ENCODE data around the gene UACA.

DNA sequence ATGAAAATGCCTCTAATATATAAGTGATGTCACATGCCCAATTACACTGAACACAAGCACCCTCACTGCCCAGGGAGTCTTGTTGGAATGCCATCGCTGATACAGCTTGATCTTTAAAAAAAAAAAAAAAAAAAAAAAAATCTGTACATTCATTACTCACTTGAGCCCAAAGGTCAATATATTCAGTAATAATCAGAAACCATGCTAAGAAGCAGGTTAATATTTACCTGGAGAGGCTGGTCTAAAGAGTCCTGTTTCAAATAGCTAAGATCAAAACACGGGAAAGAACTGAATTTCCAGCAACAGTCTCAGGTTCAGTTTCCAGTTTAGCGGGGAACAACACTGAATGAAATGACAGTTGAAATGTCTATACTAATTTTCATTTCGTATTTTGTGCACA is 109.9 kb downstream of the UACA start:
- TF ChIP-seq POLR2AphosphoS5 (IDR thresholded peaks at IDR 0.05) = no peak
- TF ChIP-seq, protein P1, sequence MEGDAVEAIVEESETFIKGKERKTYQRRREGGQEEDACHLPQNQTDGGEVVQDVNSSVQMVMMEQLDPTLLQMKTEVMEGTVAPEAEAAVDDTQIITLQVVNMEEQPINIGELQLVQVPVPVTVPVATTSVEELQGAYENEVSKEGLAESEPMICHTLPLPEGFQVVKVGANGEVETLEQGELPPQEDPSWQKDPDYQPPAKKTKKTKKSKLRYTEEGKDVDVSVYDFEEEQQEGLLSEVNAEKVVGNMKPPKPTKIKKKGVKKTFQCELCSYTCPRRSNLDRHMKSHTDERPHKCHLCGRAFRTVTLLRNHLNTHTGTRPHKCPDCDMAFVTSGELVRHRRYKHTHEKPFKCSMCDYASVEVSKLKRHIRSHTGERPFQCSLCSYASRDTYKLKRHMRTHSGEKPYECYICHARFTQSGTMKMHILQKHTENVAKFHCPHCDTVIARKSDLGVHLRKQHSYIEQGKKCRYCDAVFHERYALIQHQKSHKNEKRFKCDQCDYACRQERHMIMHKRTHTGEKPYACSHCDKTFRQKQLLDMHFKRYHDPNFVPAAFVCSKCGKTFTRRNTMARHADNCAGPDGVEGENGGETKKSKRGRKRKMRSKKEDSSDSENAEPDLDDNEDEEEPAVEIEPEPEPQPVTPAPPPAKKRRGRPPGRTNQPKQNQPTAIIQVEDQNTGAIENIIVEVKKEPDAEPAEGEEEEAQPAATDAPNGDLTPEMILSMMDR (IDR thresholded peaks at IDR 0.05) = no peak
- TF ChIP-seq POLR2A (IDR thresholded peaks at IDR 0.05) = no peak

Data from stomach (tissue), 4 donors.